HepG2 (cell line): ENCODE measurements around the gene MYBL2. TPM values are rescaled to one million over a fixed set of nuclear protein-coding genes. Genes with fewer than 3 reads are reported as not detected.

Experiments used
- ATAC-seq: fragments of 200-7000 bp; cut with Tn5 transposase; 3 replicates; pipeline ENCODE4 v1.9.1; 2020; ENCODE audit warnings: mild to moderate bottlenecking, moderate library complexity
- BruUV-seq: library from RNA; stranded (reverse); fragments of 400-500 nt; replicated peaks from 2 replicates; lab custom pipeline; 2021; lab: Mats Ljungman, UMichigan
- CTCF ChIA-PET: fragments of 300-600 bp; formaldehyde crosslinking; extraction: SDS; loops from one replicate; lab custom pipeline; 2021; ENCODE audit warnings: low total read pairs, inconsistent platforms, low intra/inter-chr PET ratio; lab: Yijun Ruan, JAX
- POLR2A ChIA-PET: fragments of 350-600 bp; sonication (Branson Sonifier 250); formaldehyde crosslinking; loops from one replicate; lab custom pipeline; 2020; ENCODE audit warnings: antibody characterized with exemption, inconsistent platforms; lab: Yijun Ruan, JAX
- DNase-seq: peaks from one replicate; pipeline ENCODE4 v3.0.0-alpha.2; 2015; ENCODE audit warnings: low spot score
- FAIRE-seq: peaks from 3 replicates; lab custom pipeline; 2011; peaks lifted over from hg19 to GRCh38; lab: Jason Lieb, UNC
- H2AFZ ChIP-seq: one replicate; pipeline ENCODE4 v1.6.1; 2011; ENCODE audit warnings: low read length, inconsistent platforms
- H3K27ac ChIP-seq: fragments of 300-600 bp; 3 replicates; pipeline ENCODE4 v1.8.0; 2011; ENCODE audit warnings: mixed run types, mild to moderate bottlenecking, mixed read lengths, low read length, inconsistent platforms; ENCODE audit not compliant: insufficient read depth; ENCODE audit errors: extremely low read length
- H3K27me3 ChIP-seq, 2 experiments: fragments of 200-600 bp in 1 of 2; 2 replicates in 1 of 2; 3 replicates in 1 of 2; pipeline versions ENCODE4 v1.6.0 to v1.8.0; 2011; ENCODE audit warnings: low read length in 2 of 2, mild to moderate bottlenecking in 2 of 2, moderate library complexity in 2 of 2, inconsistent platforms in 1 of 2; ENCODE audit not compliant: insufficient read depth in 2 of 2, control insufficient read depth in 1 of 2
- H3K36me3 ChIP-seq, 2 experiments: fragments of 200-600 bp in 1 of 2; replicated peaks in 1 of 2; 2 replicates in 1 of 2; 3 replicates in 1 of 2; pipeline versions ENCODE4 v1.5.1 to v1.8.0; 2011; ENCODE audit warnings: low read length in 2 of 2, inconsistent platforms in 1 of 2; ENCODE audit not compliant: insufficient read depth in 2 of 2, control insufficient read depth in 1 of 2
- H3K4me1 ChIP-seq: 2 replicates; pipeline ENCODE4 v1.5.1; 2012; ENCODE audit warnings: low read length, inconsistent platforms; ENCODE audit not compliant: insufficient read depth
- H3K4me2 ChIP-seq: 2 replicates; pipeline ENCODE4 v1.6.0; 2011; ENCODE audit warnings: low read depth, low read length, inconsistent platforms
- H3K4me3 ChIP-seq, 3 experiments: fragments of 200-600 bp in 1 of 3; sonication (generic), shearing (Covaris generic) in 1 of 3; replicated peaks in 1 of 3; 2 replicates each; pipeline ENCODE4 v1.5.1; 2011 to 2016; ENCODE audit warnings: low read length in 3 of 3, inconsistent platforms in 2 of 3, low read depth in 2 of 3, mild to moderate bottlenecking in 2 of 3, control low read depth in 1 of 3, mixed read lengths in 1 of 3; ENCODE audit not compliant: insufficient read depth in 1 of 3
- H3K79me2 ChIP-seq: one replicate; pipeline ENCODE4 v1.6.1; 2011; ENCODE audit warnings: low read length, inconsistent platforms; ENCODE audit not compliant: insufficient read depth
- H3K9ac ChIP-seq: 2 replicates; pipeline ENCODE4 v1.6.0; 2011; ENCODE audit warnings: mild to moderate bottlenecking, low read depth, low read length, inconsistent platforms; ENCODE audit not compliant: insufficient read depth
- H3K9me3 ChIP-seq: 2 replicates; pipeline ENCODE4 v1.5.1; 2012; ENCODE audit warnings: mild to moderate bottlenecking, low read length
- H4K20me1 ChIP-seq: 2 replicates; pipeline ENCODE4 v1.6.0; 2011; ENCODE audit warnings: inconsistent platforms, mild to moderate bottlenecking, low read length, moderate library complexity; ENCODE audit not compliant: insufficient read depth
- ARHGAP35 ChIP-seq: sonication (generic); formaldehyde crosslinking; IDR thresholded peaks from 2 replicates; pipeline ENCODE4 v1.9.0; 2022; ENCODE audit warnings: mild to moderate bottlenecking, inconsistent platforms, moderate library complexity, missing genetic modification reagents, borderline replicate concordance
- ARNT2 ChIP-seq: sonication (generic); formaldehyde crosslinking; IDR thresholded peaks from 2 replicates; pipeline ENCODE4 v1.8.0; 2022; ENCODE audit warnings: mild to moderate bottlenecking, low read depth, missing genetic modification reagents, moderate library complexity
- DNMT1 ChIP-seq: sonication (generic); formaldehyde crosslinking; IDR thresholded peaks from 2 replicates; pipeline ENCODE4 v1.5.1; 2020; ENCODE audit warnings: mild to moderate bottlenecking, missing genetic modification reagents
- FOSL1 ChIP-seq: sonication (generic); formaldehyde crosslinking; IDR thresholded peaks from 2 replicates; pipeline ENCODE4 v1.9.0; 2021; ENCODE audit warnings: missing genetic modification reagents, borderline replicate concordance
- HCFC1 ChIP-seq: fragments of 150-350 bp; IDR thresholded peaks from 2 replicates; pipeline ENCODE4 v1.6.1; 2014; ENCODE audit warnings: low read depth, low read length
- HIVEP1 ChIP-seq: sonication (generic); formaldehyde crosslinking; IDR thresholded peaks from 2 replicates; pipeline ENCODE4 v1.4.0; 2020; ENCODE audit warnings: mild to moderate bottlenecking, missing genetic modification reagents
- SMC3 ChIP-seq: IDR thresholded peaks from 2 replicates; pipeline ENCODE4 v1.6.1; 2011; ENCODE audit warnings: low read length, improper control_type of control experiment
- ZBTB14 ChIP-seq: sonication (generic); formaldehyde crosslinking; IDR thresholded peaks from 2 replicates; pipeline ENCODE4 v1.4.0; 2020; ENCODE audit warnings: missing genetic modification reagents
- ZHX2 ChIP-seq, 2 experiments: sonication (generic) in 1 of 2; formaldehyde crosslinking in 1 of 2; IDR thresholded peaks; 2 replicates each; pipeline versions ENCODE4 v1.6.1 to v1.9.0; 2014 to 2022; ENCODE audit warnings: antibody characterized with exemption in 1 of 2, borderline replicate concordance in 1 of 2, inconsistent platforms in 1 of 2, low read depth in 1 of 2, missing genetic modification reagents in 1 of 2
- ZNF547 ChIP-seq: sonication (generic); formaldehyde crosslinking; IDR thresholded peaks from 2 replicates; pipeline ENCODE4 v1.5.1; 2020; ENCODE audit warnings: mild to moderate bottlenecking, missing genetic modification reagents
- ZNF557 ChIP-seq: sonication (generic); formaldehyde crosslinking; IDR thresholded peaks from 2 replicates; pipeline ENCODE4 v1.4.0; 2020; ENCODE audit warnings: missing genetic modification reagents
- ZNF704 ChIP-seq: sonication (generic); formaldehyde crosslinking; IDR thresholded peaks from 2 replicates; pipeline ENCODE4 v1.8.1; 2023; ENCODE audit warnings: mild to moderate bottlenecking, inconsistent platforms, moderate library complexity, missing genetic modification reagents, borderline replicate concordance
- WGBS: methylation state at CpG from one replicate; pipeline ENCODE4 v1.1.6; 2017; ENCODE audit warnings: low lambda C conversion rate; 5-methylcytosine and 5-hydroxymethylcytosine counted together
- in situ Hi-C: cut with HindIII; loops from 2 replicates; pipeline ENCODE4 v1.10.0; 2017; ENCODE audit warnings: low pct_unique_long_range_greater_than_20kb; ENCODE audit not compliant: extremely low pct_ligation_motif_present
- intact Hi-C: fragments of 100-400 bp; cut with micrococcal nuclease; formaldehyde crosslinking; loops from one replicate; pipeline ENCODE4 v1.10.0; 2022; ENCODE audit not compliant: unreplicated experiment
- polyA plus RNA-seq, 8 experiments: library from polyadenylated mRNA; depleted of rRNA in 3 of 8; stranded (reverse) in 7 of 8; unstranded in 1 of 8; fragments of >200 nt; fragmentation: Illumina TruSeq in 4 of 8; extraction: Trizol in 4 of 8; gene quantifications; 2 replicates each; pipeline versions ENCODE4 v1.2.1 to v1.2.3, GENCODE V29; 2011 to 2016; ENCODE audit warnings: low read depth in 4 of 8, missing spikeins in 1 of 8, mixed read lengths in 1 of 8; ENCODE audit not compliant: insufficient read depth in 1 of 8
- total RNA-seq, 5 experiments: library from RNA; depleted of rRNA; stranded (reverse); fragments of >200 nt; fragmentation: Illumina TruSeq; extraction: Trizol; gene quantifications; 2 replicates each; pipeline ENCODE4 v1.2.3, GENCODE V29; 2016; ENCODE audit warnings: low read depth in 1 of 5
- TF ChIP-seq, protein P1 (sequence below): sonication (generic); formaldehyde crosslinking; IDR thresholded peaks from 2 replicates; pipeline ENCODE4 v1.5.1; 2020; ENCODE audit warnings: mild to moderate bottlenecking, missing genetic modification reagents, moderate library complexity

The MYBL2 gene
- total and polyA plus RNA-seq, 2 of the 13 experiments (the other 11 are each of a cell fraction or from before 2014, with no cell fraction given): 11.9 to 66.2 TPM

- 30% methylated on average over 11 of the region's 11 CpGs for WGBS
- peak overlapping the region; percentile 82 to 94 (median 86) for H3K4me3 ChIP-seq
- peak overlapping the region; percentile 50 for H2AFZ ChIP-seq
- ChIA-PET CTCF (interaction anchor here (0.9 to 1.3 kb wide), 2 partner anchors 34 to 120 kb away, joined by 3 to 4 read pairs; no protein-coding TSS in a partner anchor), POLR2A (no interaction called here)
- no peaks in the 10 kb centered on the region for H3K36me3 ChIP-seq
- intact Hi-C loops (no loop called here), in situ Hi-C loops (no loop called here)
- peak; percentile 79 for DNase-seq
- no TSS peak for BruUV-seq
- H4K20me1 ChIP-seq: no peaks in the 10 kb centered on the region
- peaks cover 2% of the 10 kb centered on the region for H3K79me2 ChIP-seq
- peak; percentile 26 for FAIRE-seq
- ATAC-seq: peak; percentile 72
- H3K27me3 ChIP-seq: no peaks in the 10 kb centered on the region; a peak in 1 of 5 replicates
- H3K27ac ChIP-seq: peak overlapping the region; percentile 84
- H3K9ac ChIP-seq: peak overlapping the region; percentile 89
- H3K4me1 ChIP-seq: peaks cover 39% of the 10 kb centered on the region
- no peaks in the 10 kb centered on the region for H3K9me3 ChIP-seq
- H3K4me2 ChIP-seq: peak overlapping the region; percentile 94
- TF ChIP-seq ZNF704 (CRISPR knock-in tag): 0 out of 2 replicates have a peak, but pooled peaks have one; percentile 20
- TF ChIP-seq, protein P1, sequence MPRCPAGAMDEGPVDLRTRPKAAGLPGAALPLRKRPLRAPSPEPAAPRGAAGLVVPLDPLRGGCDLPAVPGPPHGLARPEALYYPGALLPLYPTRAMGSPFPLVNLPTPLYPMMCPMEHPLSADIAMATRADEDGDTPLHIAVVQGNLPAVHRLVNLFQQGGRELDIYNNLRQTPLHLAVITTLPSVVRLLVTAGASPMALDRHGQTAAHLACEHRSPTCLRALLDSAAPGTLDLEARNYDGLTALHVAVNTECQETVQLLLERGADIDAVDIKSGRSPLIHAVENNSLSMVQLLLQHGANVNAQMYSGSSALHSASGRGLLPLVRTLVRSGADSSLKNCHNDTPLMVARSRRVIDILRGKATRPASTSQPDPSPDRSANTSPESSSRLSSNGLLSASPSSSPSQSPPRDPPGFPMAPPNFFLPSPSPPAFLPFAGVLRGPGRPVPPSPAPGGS: no peak
- no peak for TF ChIP-seq HCFC1
- TF ChIP-seq ZBTB14 (CRISPR knock-in tag): 0 out of 2 replicates have a peak, but pooled peaks have one; percentile 38
- TF ChIP-seq SMC3: 0 out of 2 replicates have a peak, but pooled peaks have one; percentile 7
- TF ChIP-seq FOSL1 (CRISPR knock-in tag): peak; percentile 53; the same call in 1 of the 2 replicates
- 0 out of 2 replicates have a peak, but pooled peaks have one; percentile 44 for TF ChIP-seq ZNF557
- no peak for TF ChIP-seq ARHGAP35 (CRISPR knock-in tag)
- TF ChIP-seq HIVEP1 (CRISPR knock-in tag): no peak
- TF ChIP-seq ZHX2 (IDR thresholded peaks at IDR 0.05; ENCODE audit: low read depth): no peak
- TF ChIP-seq ZHX2 (CRISPR knock-in tag; IDR thresholded peaks at IDR 0.05; ENCODE audit: borderline replicate concordance): no peak
- 0 out of 2 replicates have a peak, but pooled peaks have one; percentile 17 for TF ChIP-seq ARNT2 (CRISPR knock-in tag)
- no peak for TF ChIP-seq ZNF547 (CRISPR knock-in tag)
- TF ChIP-seq DNMT1 (CRISPR knock-in tag): no peak
Observed at GRCh38 chr20:43658069-43658722, 8.7 kb upstream of the MYBL2 start.
